DMS114 treated with DMSO at 0.1 percent for 48 hours (cell line): Measurements from ENCODE around the gene AGT.
"Not testable (repeated sequence)": the region's sequence is repeated elsewhere in the genome, so short reads cannot be mapped to it uniquely, and the experiment has no call there.

Experiments
- DNase-seq: peaks from one replicate; lab custom pipeline; 2025; ENCODE audit not compliant: unreplicated experiment; lab: John Stamatoyannopoulos, UW

AGT gene

GRCh38 chr1:230707732-230708630 is 5.9 kb downstream of the AGT start:
- DNase-seq = no peak

DNA sequence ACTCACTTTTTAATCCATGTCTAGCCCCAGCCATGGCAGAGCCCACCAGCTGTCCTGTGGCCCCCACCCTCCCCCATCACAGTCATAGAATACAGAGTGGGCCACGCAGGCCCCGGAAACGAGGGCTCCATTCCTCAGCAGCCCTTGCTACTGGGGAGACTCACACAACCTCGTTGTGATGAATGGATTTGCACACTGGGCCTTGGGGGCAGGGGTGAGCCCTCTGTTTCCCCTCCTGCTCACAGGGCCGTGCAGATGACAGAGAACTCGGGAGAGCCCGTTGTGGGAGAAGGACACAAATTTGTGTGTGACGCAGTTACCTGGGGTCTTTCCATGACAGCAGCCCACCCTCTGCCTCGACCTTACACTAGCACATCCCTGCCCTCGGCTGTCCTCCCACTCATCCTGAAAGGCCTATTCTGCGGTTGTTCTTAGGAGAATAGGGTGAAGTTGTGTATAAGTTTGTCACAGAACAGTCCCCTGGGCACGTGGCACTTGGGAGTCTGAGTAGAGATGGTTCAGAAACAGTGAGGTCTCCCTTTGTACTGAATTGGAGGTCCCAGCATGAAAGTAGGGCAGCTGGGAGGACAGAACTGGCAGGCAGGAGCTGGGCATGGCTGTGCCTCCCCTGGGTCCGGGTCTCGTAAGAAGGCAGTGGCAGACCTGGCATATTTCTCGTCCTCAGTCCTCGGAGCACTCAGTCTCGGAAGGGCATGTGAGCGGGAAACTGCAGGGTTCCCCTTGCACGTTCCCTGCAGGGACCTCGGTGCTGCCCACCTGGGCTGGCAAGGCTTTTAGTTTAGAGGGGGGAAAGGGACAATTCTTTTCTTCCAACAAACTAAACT is 6.8 kb downstream of the AGT start:
- no peak for DNase-seq

GRCh38 chr1:230706020-230706699 is 7.8 kb downstream of the AGT start:
- DNase-seq = no peak

- DNase-seq = no peak
Observed at GRCh38 chr1:230705289-230706019, 8.5 kb downstream of the AGT start.

DNA sequence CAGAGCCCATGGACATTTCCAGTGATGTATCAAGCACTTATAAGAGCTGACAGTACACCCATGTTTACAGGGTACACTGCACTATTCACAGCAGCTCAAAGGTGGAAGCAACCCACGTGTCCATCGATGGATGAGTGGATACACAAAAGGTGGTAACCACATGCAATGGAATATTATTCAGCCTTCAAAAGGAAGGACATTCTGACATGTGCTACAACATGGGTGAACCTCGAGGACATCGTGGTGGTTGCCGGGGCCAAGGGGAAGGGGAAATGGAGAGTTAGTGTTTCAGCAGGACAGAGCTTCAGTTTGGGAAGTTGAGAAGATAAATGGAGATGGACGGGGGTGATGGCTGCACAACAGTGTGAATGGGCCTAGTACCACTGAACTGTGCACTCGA is 9.1 kb downstream of the AGT start:
- DNase-seq = no peak

GRCh38 chr1:230703679-230704385 is 10.1 kb downstream of the AGT start:
- DNase-seq = no peak

GRCh38 chr1:230702934-230703678 is 10.8 kb downstream of the AGT start:
- no peak for DNase-seq

- no peak for DNase-seq
Observed at GRCh38 chr1:230701895-230702768, 11.8 kb downstream of the AGT start.

GRCh38 chr1:230701434-230701833 is 12.5 kb downstream of the AGT start:
- no peak for DNase-seq

DNA sequence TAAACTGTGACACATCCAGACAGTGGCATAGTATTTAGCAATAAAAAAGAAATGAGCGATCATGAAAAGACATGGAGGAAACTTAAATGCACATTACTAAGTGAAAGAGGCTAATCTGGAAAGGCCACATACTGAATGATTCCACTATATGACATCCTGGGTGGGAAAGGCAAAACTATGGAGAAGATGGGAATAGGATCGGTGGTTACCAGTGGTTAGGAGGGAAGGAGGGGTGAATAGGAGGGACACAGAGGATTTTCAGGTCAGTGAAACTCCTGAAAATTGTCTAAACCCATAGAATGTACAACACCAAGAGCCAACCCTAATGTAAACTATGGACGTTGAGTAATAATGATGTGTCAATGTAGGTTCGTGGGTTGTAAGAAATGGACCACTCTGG is 13.8 kb downstream of the AGT start:
- DNase-seq = no peak

GRCh38 chr1:230699716-230700115 is 14.2 kb downstream of the AGT start:
- no peak for DNase-seq

DNA sequence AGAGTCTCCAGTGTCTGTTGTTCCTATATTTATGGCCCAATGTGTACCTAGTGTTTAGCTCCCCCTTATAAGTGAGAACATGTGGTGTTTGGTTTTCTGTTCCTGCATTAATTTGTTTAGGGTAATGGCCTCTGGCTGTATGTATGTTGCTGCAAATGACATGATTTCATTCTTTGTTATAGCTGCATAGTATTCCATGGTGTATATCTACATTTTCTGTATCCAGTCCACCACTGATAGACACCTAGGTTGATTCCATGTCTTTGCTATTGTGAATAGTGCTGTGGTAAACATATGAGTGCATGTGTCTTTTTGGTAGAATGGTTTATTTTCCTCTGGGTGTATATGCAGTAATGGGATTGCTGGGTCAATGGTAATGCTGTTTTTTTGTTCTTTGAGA is 15.0 kb downstream of the AGT start:
- not testable (repeated sequence) for DNase-seq

DNA sequence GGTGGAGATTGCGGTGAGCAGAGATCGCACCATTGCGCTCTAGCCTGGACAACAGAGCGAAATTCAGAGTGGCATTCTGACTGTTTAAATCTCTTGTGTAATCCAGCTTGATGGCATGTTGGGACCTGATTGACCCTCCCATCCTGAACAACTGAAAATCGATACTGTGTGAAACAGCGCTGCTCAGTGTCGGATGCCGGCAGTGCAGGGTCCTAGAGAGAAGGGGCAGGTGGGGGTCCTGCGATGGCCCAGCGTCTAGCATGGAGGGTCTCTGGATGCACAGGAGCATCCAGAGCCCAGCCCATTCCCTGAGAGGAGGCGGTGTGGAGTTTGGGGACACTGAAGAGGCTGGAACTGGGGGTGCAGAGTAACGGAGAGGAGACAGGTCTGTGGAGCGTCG is 15.8 kb downstream of the AGT start:
- no peak for DNase-seq

GRCh38 chr1:230696722-230697437 is 17.0 kb downstream of the AGT start:
- DNase-seq = no peak

- no peak for DNase-seq
Observed at GRCh38 chr1:230696218-230696617, 17.7 kb downstream of the AGT start.

GRCh38 chr1:230694991-230695390 is 18.9 kb downstream of the AGT start:
- no peak for DNase-seq

- no peak for DNase-seq
Observed at GRCh38 chr1:230694464-230694863, 19.5 kb downstream of the AGT start.

- no peak for DNase-seq
Observed at GRCh38 chr1:230693777-230694176, 20.1 kb downstream of the AGT start.
